Measurements from ENCODE around the gene TIE1. TPM values are rescaled to one million over a fixed set of nuclear protein-coding genes. Genes with fewer than 3 reads are reported as not detected.

TIE1 gene
- total RNA-seq, 6 experiments from 2014 or later = 0.33 to 1.2 (median 0.54) TPM; not detected in 1

GRCh38 chr1:43285269-43285990, 15.4 kb upstream of the TIE1 start, which contains the start of gene C1orf210:
TSS of gene C1orf210 (minus strand) at chr1:43285581. CDS start at chr1:43283270, 2,311 bp downstream.
- no peak for DNase-seq
- no peak for TF ChIP-seq CTCF (IDR thresholded peaks at IDR 0.05)
- no peaks in the 10 kb centered on the region for H3K9me3 Mint-ChIP-seq
- no peak within 1 kb of the TSS for H3K27ac Mint-ChIP-seq
- peaks cover 23% of the 10 kb centered on the region for H3K27me3 Mint-ChIP-seq (ENCODE audit: insufficient read depth)
- no peaks in the 10 kb centered on the region; the same call in 1 of the 2 replicates for H3K36me3 Mint-ChIP-seq (ENCODE audit: low read depth)
- no peak within 1 kb of the TSS for H3K4me3 Mint-ChIP-seq
- H3K4me1 Mint-ChIP-seq (ENCODE audit: low read depth) = no peaks in the 10 kb centered on the region

- Mint-ChIP-seq H3K9me3 (no peaks in the 10 kb centered on the region), H3K4me1 (ENCODE audit: low read depth) (no peaks in the 10 kb centered on the region), H3K36me3 (ENCODE audit: low read depth) (no peaks in the 10 kb centered on the region; the same call in 1 of the 2 replicates), H3K27ac (no peak overlapping the region), H3K27me3 (ENCODE audit: insufficient read depth) (peaks cover 23% of the 10 kb centered on the region), H3K4me3 (no peak overlapping the region)
- DNase-seq = no peak
- no peak for TF ChIP-seq CTCF (IDR thresholded peaks at IDR 0.05)
Observed at GRCh38 chr1:43286115-43286514, 14.7 kb upstream of the TIE1 start.

GRCh38 chr1:43286533-43286932, 14.2 kb upstream of the TIE1 start:
- H3K27me3 Mint-ChIP-seq (ENCODE audit: insufficient read depth) = peaks cover 23% of the 10 kb centered on the region
- DNase-seq = no peak
- TF ChIP-seq CTCF (IDR thresholded peaks at IDR 0.05) = no peak
- H3K36me3 Mint-ChIP-seq (ENCODE audit: low read depth) = no peaks in the 10 kb centered on the region; the same call in 1 of the 2 replicates
- H3K9me3 Mint-ChIP-seq = no peaks in the 10 kb centered on the region
- H3K4me1 Mint-ChIP-seq (ENCODE audit: low read depth) = no peaks in the 10 kb centered on the region
- no peak overlapping the region for H3K4me3 Mint-ChIP-seq
- no peak overlapping the region for H3K27ac Mint-ChIP-seq

GRCh38 chr1:43288058-43288784, 12.6 kb upstream of the TIE1 start:
- no peak overlapping the region for H3K4me3 Mint-ChIP-seq
- no peak overlapping the region for H3K27ac Mint-ChIP-seq
- DNase-seq = no peak
- H3K9me3 Mint-ChIP-seq = no peaks in the 10 kb centered on the region
- peaks cover 23% of the 10 kb centered on the region for H3K27me3 Mint-ChIP-seq (ENCODE audit: insufficient read depth)
- H3K36me3 Mint-ChIP-seq (ENCODE audit: low read depth) = no peaks in the 10 kb centered on the region; the same call in 1 of the 2 replicates
- peaks cover 4% of the 10 kb centered on the region; the same call in 1 of the 2 replicates for H3K4me1 Mint-ChIP-seq (ENCODE audit: low read depth)
- TF ChIP-seq CTCF (IDR thresholded peaks at IDR 0.05) = no peak

GRCh38 chr1:43288785-43289706, 11.7 kb upstream of the TIE1 start:
- Mint-ChIP-seq H3K27me3 (ENCODE audit: insufficient read depth) (peaks cover 18% of the 10 kb centered on the region), H3K9me3 (no peaks in the 10 kb centered on the region), H3K4me1 (ENCODE audit: low read depth) (peaks cover 9% of the 10 kb centered on the region; the same call in 1 of the 2 replicates), H3K27ac (no peak overlapping the region), H3K36me3 (ENCODE audit: low read depth) (no peaks in the 10 kb centered on the region; the same call in 1 of the 2 replicates), H3K4me3 (no peak overlapping the region)
- no peak for TF ChIP-seq CTCF (IDR thresholded peaks at IDR 0.05)
- no peak for DNase-seq

Data from HFFc6 (cell line).